ENCODE data around the gene RGPD6. TPM values are rescaled to one million over a fixed set of nuclear protein-coding genes. Genes with fewer than 3 reads are reported as not detected.
"Not testable (repeated sequence)": the region's sequence is repeated elsewhere in the genome, so short reads cannot be mapped to it uniquely, and the experiment has no call there.

RGPD6 gene
- total RNA-seq, 1 experiment from 2014 or later, result 19.0 TPM

- DNase-seq (ENCODE audit: low read depth), result not testable (repeated sequence)
Measured at GRCh38 chr2:110481200-110481599, 95.8 kb downstream of the RGPD6 start.

GRCh38 chr2:110480084-110480483 lies 96.9 kb downstream of the RGPD6 start:
- not testable (repeated sequence) for DNase-seq (ENCODE audit: low read depth)

- not testable (repeated sequence) for DNase-seq (ENCODE audit: low read depth)
Measured at GRCh38 chr2:110477370-110477769, 99.7 kb downstream of the RGPD6 start.

- not testable (repeated sequence) for DNase-seq (ENCODE audit: low read depth)
Measured at GRCh38 chr2:110476952-110477351, 100.1 kb downstream of the RGPD6 start.

- not testable (repeated sequence) for DNase-seq (ENCODE audit: low read depth)
Measured at GRCh38 chr2:110475627-110476359, 101.2 kb downstream of the RGPD6 start.

GRCh38 chr2:110474898-110475297 lies 102.1 kb downstream of the RGPD6 start:
- DNase-seq (ENCODE audit: low read depth), result not testable (repeated sequence)

GRCh38 chr2:110473059-110473358 lies 104.0 kb downstream of the RGPD6 start:
- DNase-seq (ENCODE audit: low read depth), result not testable (repeated sequence)

GRCh38 chr2:110472171-110473058 lies 104.6 kb downstream of the RGPD6 start, which contains the start of gene LIMS4:
TSS of gene LIMS4 (minus strand) at chr2:110472816. CDS start at chr2:110472778, 38 bp downstream.
- DNase-seq (ENCODE audit: low read depth), result not testable (repeated sequence)

- not testable (repeated sequence) for DNase-seq (ENCODE audit: low read depth)
Measured at GRCh38 chr2:110468921-110469320, 108.1 kb downstream of the RGPD6 start.

GRCh38 chr2:110465312-110465711 lies 111.7 kb downstream of the RGPD6 start:
- not testable (repeated sequence) for DNase-seq (ENCODE audit: low read depth)

Other genes starting within 250 kb of the RGPD6 start
- gene LIMS4, start 104.4 kb downstream of the RGPD6 start, total RNA-seq (2014; rRNA removed; shearing (Covaris generic)), result 0.24 and 0.29 TPM in 2 replicates
- gene BUB1, start 100.8 kb upstream of the RGPD6 start, total RNA-seq (2014; rRNA removed; shearing (Covaris generic)), result 122 and 135 TPM in 2 replicates
- 1.6 TPM in 1 of 2 replicates, not detected in the other for gene ACOXL, start 155.4 kb upstream of the RGPD6 start, total RNA-seq (2014; rRNA removed; shearing (Covaris generic))